ENCODE results near the gene R3HDM4. TPM values are rescaled to one million over a fixed set of nuclear protein-coding genes. Genes with fewer than 3 reads are reported as not detected.
A peak's percentile ranks its signal among the peaks of the same experiment; 100 is the strongest.

The R3HDM4 gene
- total and polyA plus RNA-seq, 9 of the 15 experiments (the other 6 are each of a cell fraction or from before 2014, with no cell fraction given) = 3.2 to 154 (median 59.0) TPM

DNA sequence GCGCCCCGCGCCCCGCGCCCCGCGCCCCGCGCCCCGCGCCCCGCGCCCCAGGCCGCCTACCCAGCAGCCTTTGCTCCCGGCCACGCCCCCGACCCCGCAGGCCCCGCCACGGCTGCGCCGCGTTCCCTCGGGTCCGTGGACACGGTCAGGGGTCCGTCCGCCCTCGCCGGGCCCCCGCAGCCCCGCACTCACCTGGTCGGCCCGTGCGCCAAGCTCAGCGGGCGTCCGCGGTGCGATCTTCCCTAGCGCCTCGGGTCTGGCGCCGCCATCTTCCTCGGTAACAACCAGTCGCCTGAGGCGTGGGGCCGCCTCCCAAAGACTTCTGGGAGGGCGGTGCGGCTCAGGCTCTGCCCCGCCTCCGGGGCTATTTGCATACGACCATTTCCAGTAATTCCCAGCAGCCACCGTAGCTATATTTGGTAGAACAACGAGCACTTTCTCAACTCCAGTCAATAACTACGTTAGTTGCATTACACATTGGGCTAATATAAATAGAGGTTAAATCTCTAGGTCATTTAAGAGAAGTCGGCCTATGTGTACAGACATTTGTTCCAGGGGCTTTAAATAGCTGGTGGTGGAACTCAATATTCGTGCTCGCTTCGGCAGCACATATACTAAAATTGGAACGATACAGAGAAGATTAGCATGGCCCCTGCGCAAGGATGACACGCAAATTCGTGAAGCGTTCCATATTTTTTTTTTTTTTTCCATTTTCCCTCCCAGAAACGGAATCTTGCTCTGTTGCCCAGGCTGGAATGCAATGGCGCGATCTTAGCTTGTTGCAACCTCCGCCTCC lies 19.9 kb downstream of the R3HDM4 start, which contains the start of the genes MED16 and RNU6-9 (continued):
- TF ChIP-seq, protein P1, sequence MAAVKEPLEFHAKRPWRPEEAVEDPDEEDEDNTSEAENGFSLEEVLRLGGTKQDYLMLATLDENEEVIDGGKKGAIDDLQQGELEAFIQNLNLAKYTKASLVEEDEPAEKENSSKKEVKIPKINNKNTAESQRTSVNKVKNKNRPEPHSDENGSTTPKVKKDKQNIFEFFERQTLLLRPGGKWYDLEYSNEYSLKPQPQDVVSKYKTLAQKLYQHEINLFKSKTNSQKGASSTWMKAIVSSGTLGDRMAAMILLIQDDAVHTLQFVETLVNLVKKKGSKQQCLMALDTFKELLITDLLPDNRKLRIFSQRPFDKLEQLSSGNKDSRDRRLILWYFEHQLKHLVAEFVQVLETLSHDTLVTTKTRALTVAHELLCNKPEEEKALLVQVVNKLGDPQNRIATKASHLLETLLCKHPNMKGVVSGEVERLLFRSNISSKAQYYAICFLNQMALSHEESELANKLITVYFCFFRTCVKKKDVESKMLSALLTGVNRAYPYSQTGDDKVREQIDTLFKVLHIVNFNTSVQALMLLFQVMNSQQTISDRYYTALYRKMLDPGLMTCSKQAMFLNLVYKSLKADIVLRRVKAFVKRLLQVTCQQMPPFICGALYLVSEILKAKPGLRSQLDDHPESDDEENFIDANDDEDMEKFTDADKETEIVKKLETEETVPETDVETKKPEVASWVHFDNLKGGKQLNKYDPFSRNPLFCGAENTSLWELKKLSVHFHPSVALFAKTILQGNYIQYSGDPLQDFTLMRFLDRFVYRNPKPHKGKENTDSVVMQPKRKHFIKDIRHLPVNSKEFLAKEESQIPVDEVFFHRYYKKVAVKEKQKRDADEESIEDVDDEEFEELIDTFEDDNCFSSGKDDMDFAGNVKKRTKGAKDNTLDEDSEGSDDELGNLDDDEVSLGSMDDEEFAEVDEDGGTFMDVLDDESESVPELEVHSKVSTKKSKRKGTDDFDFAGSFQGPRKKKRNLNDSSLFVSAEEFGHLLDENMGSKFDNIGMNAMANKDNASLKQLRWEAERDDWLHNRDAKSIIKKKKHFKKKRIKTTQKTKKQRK (IDR thresholded peaks at IDR 0.05; ENCODE audit: borderline replicate concordance, low read depth, low read length) = no peak
- 0 out of 2 replicates have a peak, but pooled peaks have one; percentile 4 for TF ChIP-seq NCOR1 (IDR thresholded peaks at IDR 0.05)
- TF ChIP-seq POU5F1 (IDR thresholded peaks at IDR 0.05; ENCODE audit: borderline replicate concordance, low read depth, low read length, partially characterized antibody) = no peak
- peak; percentile 54; the same call in 1 of the 2 replicates for TF ChIP-seq CREB3L1 (IDR thresholded peaks at IDR 0.05; ENCODE audit: borderline replicate concordance, low read depth)
- peak; percentile 3; the same call in 1 of the 2 replicates for TF ChIP-seq MAFK (IDR thresholded peaks at IDR 0.05; ENCODE audit: low read length)
- peak; percentile 29; the same call in 1 of the 2 replicates for TF ChIP-seq MTA1 (IDR thresholded peaks at IDR 0.05; ENCODE audit: borderline replicate concordance)
- no peak for TF ChIP-seq RUNX1 (IDR thresholded peaks at IDR 0.05; ENCODE audit: low read depth)
- TF ChIP-seq HDAC1 (IDR thresholded peaks at IDR 0.05) = 0 out of 4 replicates have a peak, but pooled peaks of 1 of the 2 experiments have one; percentile 26
- TF ChIP-seq, protein P2, sequence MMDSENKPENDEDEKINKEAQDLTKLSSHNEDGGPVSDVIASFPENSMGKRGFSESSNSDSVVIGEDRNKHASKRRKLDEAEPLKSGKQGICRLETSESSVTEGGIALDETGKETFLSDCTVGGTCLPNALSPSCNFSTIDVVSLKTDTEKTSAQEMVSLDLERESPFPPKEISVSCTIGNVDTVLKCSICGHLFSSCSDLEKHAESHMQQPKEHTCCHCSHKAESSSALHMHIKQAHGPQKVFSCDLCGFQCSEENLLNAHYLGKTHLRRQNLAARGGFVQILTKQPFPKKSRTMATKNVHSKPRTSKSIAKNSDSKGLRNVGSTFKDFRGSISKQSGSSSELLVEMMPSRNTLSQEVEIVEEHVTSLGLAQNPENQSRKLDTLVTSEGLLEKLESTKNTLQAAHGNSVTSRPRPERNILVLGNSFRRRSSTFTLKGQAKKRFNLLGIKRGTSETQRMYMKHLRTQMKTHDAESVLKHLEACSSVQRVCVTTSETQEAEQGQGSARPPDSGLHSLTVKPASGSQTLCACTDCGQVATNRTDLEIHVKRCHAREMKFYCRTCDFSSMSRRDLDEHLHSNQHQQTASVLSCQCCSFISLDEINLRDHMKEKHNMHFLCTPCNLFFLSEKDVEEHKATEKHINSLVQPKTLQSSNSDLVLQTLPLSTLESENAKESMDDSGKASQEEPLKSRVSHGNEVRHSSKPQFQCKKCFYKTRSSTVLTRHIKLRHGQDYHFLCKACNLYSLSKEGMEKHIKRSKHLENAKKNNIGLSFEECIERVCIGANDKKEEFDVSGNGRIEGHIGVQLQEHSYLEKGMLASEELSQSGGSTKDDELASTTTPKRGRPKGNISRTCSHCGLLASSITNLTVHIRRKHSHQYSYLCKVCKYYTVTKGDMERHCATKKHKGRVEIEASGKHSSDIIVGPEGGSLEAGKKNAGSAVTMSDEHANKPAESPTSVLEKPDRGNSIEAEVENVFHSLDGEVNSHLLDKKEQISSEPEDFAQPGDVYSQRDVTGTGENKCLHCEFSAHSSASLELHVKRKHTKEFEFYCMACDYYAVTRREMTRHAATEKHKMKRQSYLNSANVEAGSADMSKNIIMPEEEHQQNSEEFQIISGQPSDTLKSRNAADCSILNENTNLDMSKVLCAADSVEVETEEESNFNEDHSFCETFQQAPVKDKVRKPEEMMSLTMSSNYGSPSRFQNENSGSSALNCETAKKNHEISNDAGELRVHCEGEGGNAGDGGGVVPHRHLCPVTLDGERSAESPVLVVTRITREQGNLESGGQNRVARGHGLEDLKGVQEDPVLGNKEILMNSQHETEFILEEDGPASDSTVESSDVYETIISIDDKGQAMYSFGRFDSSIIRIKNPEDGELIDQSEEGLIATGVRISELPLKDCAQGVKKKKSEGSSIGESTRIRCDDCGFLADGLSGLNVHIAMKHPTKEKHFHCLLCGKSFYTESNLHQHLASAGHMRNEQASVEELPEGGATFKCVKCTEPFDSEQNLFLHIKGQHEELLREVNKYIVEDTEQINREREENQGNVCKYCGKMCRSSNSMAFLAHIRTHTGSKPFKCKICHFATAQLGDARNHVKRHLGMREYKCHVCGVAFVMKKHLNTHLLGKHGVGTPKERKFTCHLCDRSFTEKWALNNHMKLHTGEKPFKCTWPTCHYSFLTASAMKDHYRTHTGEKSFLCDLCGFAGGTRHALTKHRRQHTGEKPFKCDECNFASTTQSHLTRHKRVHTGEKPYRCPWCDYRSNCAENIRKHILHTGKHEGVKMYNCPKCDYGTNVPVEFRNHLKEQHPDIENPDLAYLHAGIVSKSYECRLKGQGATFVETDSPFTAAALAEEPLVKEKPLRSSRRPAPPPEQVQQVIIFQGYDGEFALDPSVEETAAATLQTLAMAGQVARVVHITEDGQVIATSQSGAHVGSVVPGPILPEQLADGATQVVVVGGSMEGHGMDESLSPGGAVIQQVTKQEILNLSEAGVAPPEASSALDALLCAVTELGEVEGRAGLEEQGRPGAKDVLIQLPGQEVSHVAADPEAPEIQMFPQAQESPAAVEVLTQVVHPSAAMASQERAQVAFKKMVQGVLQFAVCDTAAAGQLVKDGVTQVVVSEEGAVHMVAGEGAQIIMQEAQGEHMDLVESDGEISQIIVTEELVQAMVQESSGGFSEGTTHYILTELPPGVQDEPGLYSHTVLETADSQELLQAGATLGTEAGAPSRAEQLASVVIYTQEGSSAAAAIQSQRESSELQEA (IDR thresholded peaks at IDR 0.05; ENCODE audit: low read depth) = no peak; the same call in 1 of the 2 replicates
- TF ChIP-seq ESRRA (IDR thresholded peaks at IDR 0.05; ENCODE audit: borderline replicate concordance, low read depth) = 0 out of 2 replicates have a peak, but pooled peaks have one; percentile 39
- no peak for TF ChIP-seq ELF4 (CRISPR knock-in tag; IDR thresholded peaks at IDR 0.05)
- 0 out of 4 replicates have a peak, but pooled peaks of 1 of the 2 experiments have one; percentile 21 for TF ChIP-seq TEAD1 (CRISPR knock-in tag; IDR thresholded peaks at IDR 0.05)
- no peak for TF ChIP-seq KDM4B (IDR thresholded peaks at IDR 0.05; ENCODE audit: borderline replicate concordance in 2 of 2, low read depth in 1 of 2)

Data from K562 (cell line).